Loucy (cell line): ENCODE measurements around the gene PTGES2.

Experiments used
- H2AFZ ChIP-seq: fragments of 200-600 bp; sonication (generic); 2 replicates; pipeline ENCODE4 v1.6.0; 2016; ENCODE audit warnings: antibody characterized with exemption, mild to moderate bottlenecking, low read length, moderate library complexity
- H3F3A ChIP-seq: fragments of 200-600 bp; 2 replicates; pipeline ENCODE4 v1.6.0; 2016; ENCODE audit warnings: antibody characterized with exemption, low read depth, mild to moderate bottlenecking
- H3K27me3 ChIP-seq: fragments of 200-600 bp; sonication (generic); 2 replicates; pipeline ENCODE4 v1.6.1; 2014; ENCODE audit warnings: low read length, mild to moderate bottlenecking; ENCODE audit not compliant: insufficient read depth, poor library complexity, severe bottlenecking
- H3K36me3 ChIP-seq: fragments of 200-600 bp; sonication (generic); 2 replicates; pipeline ENCODE4 v1.6.1; 2016; ENCODE audit warnings: low read length; ENCODE audit not compliant: insufficient read depth
- H3K4me1 ChIP-seq: fragments of 200-600 bp; sonication (generic); 2 replicates; pipeline ENCODE4 v1.5.1; 2014; ENCODE audit warnings: low read length, mild to moderate bottlenecking; ENCODE audit not compliant: insufficient read depth, poor library complexity, severe bottlenecking
- H3K4me2 ChIP-seq: fragments of 200-600 bp; sonication (generic); 2 replicates; pipeline ENCODE4 v1.6.0; 2014; ENCODE audit warnings: antibody characterized with exemption, low read length, low read depth, mild to moderate bottlenecking; ENCODE audit not compliant: poor library complexity, severe bottlenecking
- H3K4me3 ChIP-seq: fragments of 200-600 bp; sonication (generic); 2 replicates; pipeline ENCODE4 v1.5.1; 2014; ENCODE audit warnings: low read length, mild to moderate bottlenecking, mixed read lengths; ENCODE audit not compliant: poor library complexity, severe bottlenecking
- H3K79me2 ChIP-seq: fragments of 200-600 bp; sonication (generic); 2 replicates; pipeline ENCODE4 v1.6.1; 2014; ENCODE audit warnings: low read length; ENCODE audit not compliant: insufficient read depth
- H3K9ac ChIP-seq: fragments of 200-600 bp; sonication (generic); 2 replicates; pipeline ENCODE4 v1.6.0; 2014; ENCODE audit warnings: mild to moderate bottlenecking, low read depth, low read length, moderate library complexity; ENCODE audit not compliant: poor library complexity, severe bottlenecking
- H3K9me2 ChIP-seq: fragments of 200-600 bp; sonication (generic); replicated peaks from 2 replicates; pipeline ENCODE4 v1.6.1; 2016; ENCODE audit warnings: low read depth, low read length, mixed read lengths
- H3K9me3 ChIP-seq: fragments of 200-600 bp; sonication (generic); 2 replicates; pipeline ENCODE4 v1.6.1; 2014; ENCODE audit warnings: mild to moderate bottlenecking, antibody characterized with exemption, low read length, low read depth; ENCODE audit not compliant: insufficient read depth
- H4K20me1 ChIP-seq: fragments of 200-600 bp; sonication (generic); 2 replicates; pipeline ENCODE4 v1.6.0; 2014; ENCODE audit warnings: antibody characterized with exemption, low read length, mild to moderate bottlenecking; ENCODE audit not compliant: insufficient read depth, poor library complexity, severe bottlenecking
- EZH2phosphoT487 ChIP-seq: fragments of 200-600 bp; IDR thresholded peaks from 2 replicates; pipeline ENCODE4 v1.6.1; 2018; ENCODE audit warnings: antibody characterized with exemption, mild to moderate bottlenecking, moderate library complexity, borderline replicate concordance
- TF ChIP-seq, protein P1 (sequence below): fragments of 200-600 bp; sonication (generic); conservative IDR thresholded peaks from 2 replicates; pipeline ENCODE4 v1.5.1; 2014; ENCODE audit warnings: mild to moderate bottlenecking, antibody characterized with exemption, low read length

PTGES2 gene

DNA sequence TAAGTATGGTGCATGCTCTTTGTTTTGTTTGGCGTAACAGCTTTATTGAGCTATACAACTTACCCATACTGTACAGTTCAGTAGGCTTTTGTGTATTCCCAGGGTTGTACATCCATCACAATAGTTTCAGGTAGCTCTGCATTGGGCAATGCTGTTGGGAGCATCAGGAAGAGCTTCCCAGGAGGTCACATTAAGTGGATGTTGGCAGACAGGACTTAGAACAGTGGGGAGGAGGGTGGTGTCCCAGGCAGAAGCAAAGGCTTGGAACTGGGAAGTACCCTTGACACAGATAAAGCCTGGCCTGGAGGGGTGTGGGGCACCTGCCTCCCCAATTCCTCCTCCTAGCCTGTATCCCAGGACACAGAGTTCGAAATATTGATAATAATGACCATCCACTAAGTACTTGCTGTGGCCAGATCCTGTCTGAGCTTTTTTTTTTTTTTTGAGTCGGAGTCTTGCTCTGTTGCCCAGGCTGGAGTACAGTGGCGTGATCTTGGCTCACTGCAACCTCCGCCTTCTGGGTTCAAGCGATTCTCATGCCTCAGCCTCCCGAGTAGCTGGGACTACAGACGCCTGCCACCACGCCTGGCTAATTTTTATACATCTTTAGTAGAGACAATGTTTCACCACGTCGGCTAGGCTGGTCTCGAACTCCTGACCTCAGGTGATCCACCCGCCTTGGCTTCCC, 33.8 kb upstream of the PTGES2 start:
- Histone ChIP-seq H3K4me3 (peak overlapping the region; percentile 97), H3K9me2 (no peaks in the 10 kb centered on the region), H3K9ac (peak overlapping the region; percentile 94), H3K79me2 (peaks cover 30% of the 10 kb centered on the region), H3K36me3 (peaks cover 26% of the 10 kb centered on the region; the same call in 1 of the 2 replicates), H2AFZ (no peak overlapping the region), H4K20me1 (peaks cover 9% of the 10 kb centered on the region), H3K9me3 (no peaks in the 10 kb centered on the region), H3K4me2 (peak overlapping the region; percentile 90), H3K27me3 (no peaks in the 10 kb centered on the region), H3K4me1 (peaks cover 21% of the 10 kb centered on the region), H3F3A (no peaks in the 10 kb centered on the region)
- TF ChIP-seq, protein P1, sequence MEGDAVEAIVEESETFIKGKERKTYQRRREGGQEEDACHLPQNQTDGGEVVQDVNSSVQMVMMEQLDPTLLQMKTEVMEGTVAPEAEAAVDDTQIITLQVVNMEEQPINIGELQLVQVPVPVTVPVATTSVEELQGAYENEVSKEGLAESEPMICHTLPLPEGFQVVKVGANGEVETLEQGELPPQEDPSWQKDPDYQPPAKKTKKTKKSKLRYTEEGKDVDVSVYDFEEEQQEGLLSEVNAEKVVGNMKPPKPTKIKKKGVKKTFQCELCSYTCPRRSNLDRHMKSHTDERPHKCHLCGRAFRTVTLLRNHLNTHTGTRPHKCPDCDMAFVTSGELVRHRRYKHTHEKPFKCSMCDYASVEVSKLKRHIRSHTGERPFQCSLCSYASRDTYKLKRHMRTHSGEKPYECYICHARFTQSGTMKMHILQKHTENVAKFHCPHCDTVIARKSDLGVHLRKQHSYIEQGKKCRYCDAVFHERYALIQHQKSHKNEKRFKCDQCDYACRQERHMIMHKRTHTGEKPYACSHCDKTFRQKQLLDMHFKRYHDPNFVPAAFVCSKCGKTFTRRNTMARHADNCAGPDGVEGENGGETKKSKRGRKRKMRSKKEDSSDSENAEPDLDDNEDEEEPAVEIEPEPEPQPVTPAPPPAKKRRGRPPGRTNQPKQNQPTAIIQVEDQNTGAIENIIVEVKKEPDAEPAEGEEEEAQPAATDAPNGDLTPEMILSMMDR, result no peak
- TF ChIP-seq EZH2phosphoT487, result no peak

DNA sequence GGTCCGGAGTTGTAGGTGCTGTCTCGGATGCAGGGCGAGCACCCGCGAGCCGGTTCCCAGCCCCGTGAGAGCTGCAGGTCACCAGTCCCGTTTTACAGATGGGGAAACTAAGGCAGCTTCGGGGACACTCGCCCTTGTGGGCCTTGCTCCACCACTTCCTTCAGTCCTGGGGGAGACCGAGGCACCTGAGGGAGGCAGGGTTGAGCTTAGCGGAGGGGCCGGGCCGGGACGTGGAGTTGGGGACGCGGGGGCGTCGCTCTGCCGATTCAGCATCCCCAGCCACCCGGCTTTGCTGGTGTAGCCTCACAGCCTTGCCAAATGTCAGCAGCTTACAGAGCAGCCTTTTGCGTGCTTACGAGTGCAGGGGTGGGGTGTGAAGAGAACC, 33.1 kb upstream of the PTGES2 start:
- H2AFZ ChIP-seq, result peak overlapping the region; percentile 83
- TF ChIP-seq EZH2phosphoT487, result no peak
- TF ChIP-seq, protein P1, result no peak
- H4K20me1 ChIP-seq, result peaks cover 9% of the 10 kb centered on the region
- H3F3A ChIP-seq, result no peaks in the 10 kb centered on the region
- no peaks in the 10 kb centered on the region for H3K9me3 ChIP-seq
- H3K36me3 ChIP-seq, result peaks cover 24% of the 10 kb centered on the region; the same call in 1 of the 2 replicates
- H3K9me2 ChIP-seq, result no peaks in the 10 kb centered on the region
- H3K79me2 ChIP-seq, result peaks cover 30% of the 10 kb centered on the region
- H3K4me2 ChIP-seq, result peak overlapping the region; percentile 90
- no peaks in the 10 kb centered on the region for H3K27me3 ChIP-seq
- H3K4me3 ChIP-seq, result peak overlapping the region; percentile 97
- H3K9ac ChIP-seq, result peak overlapping the region; percentile 94
- peaks cover 21% of the 10 kb centered on the region for H3K4me1 ChIP-seq

DNA sequence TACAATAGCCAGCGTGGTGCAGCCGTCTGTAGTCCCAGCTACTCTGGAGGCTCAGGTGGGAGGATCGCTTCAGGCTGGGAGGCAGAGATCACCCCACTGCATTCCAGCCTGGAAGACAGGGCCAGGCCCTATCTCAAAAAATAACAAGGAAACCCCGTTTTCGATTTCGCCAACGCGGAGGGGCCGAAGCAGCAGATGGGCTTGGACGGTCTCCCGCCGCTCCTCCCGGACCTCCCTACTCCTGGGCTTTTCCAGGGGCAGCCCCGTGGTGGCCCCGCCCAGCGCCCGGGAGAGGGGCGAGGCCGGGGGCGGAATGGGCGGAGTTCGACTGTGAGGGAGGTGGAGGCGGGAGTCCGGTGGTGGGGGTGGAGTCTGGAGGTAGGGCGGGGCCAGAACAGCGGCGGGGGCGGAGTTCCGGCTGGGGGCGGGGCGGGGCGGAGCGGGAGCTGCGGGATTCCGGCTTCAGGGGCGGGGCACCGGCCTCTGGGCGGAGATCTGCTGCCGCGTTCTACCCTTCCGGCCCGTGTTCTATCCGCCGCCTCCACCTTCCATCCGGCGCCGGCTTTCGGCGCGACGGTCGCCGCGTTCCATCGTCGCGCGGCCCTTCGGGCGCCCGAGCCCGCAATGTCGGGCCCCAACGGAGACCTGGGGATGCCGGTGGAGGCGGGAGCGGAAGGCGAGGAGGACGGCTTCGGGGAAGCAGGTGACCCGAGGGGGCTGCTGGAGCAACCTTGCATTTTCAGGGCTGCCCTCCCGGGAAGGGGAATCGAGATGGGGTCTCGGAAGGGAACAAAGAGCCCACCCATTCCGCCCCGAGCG, 32.5 kb upstream of the PTGES2 start, which contains the start of gene BBLN:
Gene BBLN (plus strand): TSS at position 482 of the 819 bp plus-strand sequence. CDS start 143 bp downstream, at position 625.
- no peaks in the 10 kb centered on the region for H3K27me3 ChIP-seq
- H4K20me1 ChIP-seq, result peaks cover 9% of the 10 kb centered on the region
- peaks cover 21% of the 10 kb centered on the region for H3K4me1 ChIP-seq
- peaks cover 30% of the 10 kb centered on the region for H3K79me2 ChIP-seq
- peaks cover 24% of the 10 kb centered on the region; the same call in 1 of the 2 replicates for H3K36me3 ChIP-seq
- no peaks in the 10 kb centered on the region for H3F3A ChIP-seq
- H3K4me2 ChIP-seq, result peak within 1 kb of the TSS; percentile 90
- H2AFZ ChIP-seq, result peak within 1 kb of the TSS; percentile 85
- H3K4me3 ChIP-seq, result peak within 1 kb of the TSS; percentile 97
- peak within 1 kb of the TSS; percentile 94 for H3K9ac ChIP-seq
- H3K9me2 ChIP-seq, result no peaks in the 10 kb centered on the region
- no peaks in the 10 kb centered on the region for H3K9me3 ChIP-seq
- TF ChIP-seq EZH2phosphoT487, result no peak
- TF ChIP-seq, protein P1, result no peak
